MM.1S (cell line): Measurements from ENCODE around the gene TEX10.

Experiments
- CTCF ChIP-seq: fragments of 300-600 bp; sonication (generic); IDR thresholded peaks from 2 replicates; pipeline ENCODE4 v1.5.1; 2016; ENCODE audit warnings: antibody characterized with exemption, low read length, mixed read lengths
- EZH2 ChIP-seq: fragments of 300-600 bp; sonication (generic); optimal IDR thresholded peaks from 2 replicates; pipeline ENCODE3; 2017; ENCODE audit warnings: low read depth, mild to moderate bottlenecking, antibody characterized with exemption, low read length, mixed read lengths
- EZH2phosphoT487 ChIP-seq: fragments of 300-600 bp; sonication (generic); IDR thresholded peaks from 2 replicates; pipeline ENCODE4 v1.6.1; 2018; ENCODE audit warnings: antibody characterized with exemption, low read length

- no peak for TF ChIP-seq EZH2phosphoT487
- TF ChIP-seq EZH2, result no peak
- TF ChIP-seq CTCF, result no peak
These were observed 27.1 kb upstream of the TEX10 start for GRCh38 chr9:100379862-100380261.
